Body of pancreas (tissue), 4 donors: ENCODE results near the gene ROR1. TPM values are rescaled to one million over a fixed set of nuclear protein-coding genes. Genes with fewer than 3 reads are reported as not detected.
"Not testable (repeated sequence)": the region's sequence is repeated elsewhere in the genome, so short reads cannot be mapped to it uniquely, and the experiment has no call there.

ENCODE experiments used
- ATAC-seq: fragments of 150-250 bp; one replicate; pipeline ENCODE4 v1.9.1; 2016
- DNase-seq, 4 donors: peaks; one replicate each; pipeline ENCODE4 v3.0.0-alpha.2; 2019
- H3K27ac ChIP-seq, 4 donors: fragments of 200-600 bp; sonication (generic); 1 replicate in 3 of 4; 2 replicates in 1 of 4; pipeline versions ENCODE4 v1.5.1 to v1.6.1; 2016 to 2019; ENCODE audit warnings: mild to moderate bottlenecking in 1 of 4, mixed read lengths in 1 of 4, moderate library complexity in 1 of 4
- H3K27me3 ChIP-seq, 2 donors: fragments of 200-600 bp; sonication (generic); one replicate each; pipeline ENCODE4 v1.6.0; 2016; ENCODE audit warnings: mild to moderate bottlenecking in 1 of 2
- H3K36me3 ChIP-seq, 2 donors: fragments of 200-600 bp; sonication (generic); replicated peaks in 1 of 2; 2 replicates each; pipeline ENCODE4 v1.5.1; 2016; ENCODE audit warnings: low read depth in 2 of 2; ENCODE audit not compliant: insufficient read depth in 1 of 2
- H3K4me1 ChIP-seq: fragments of 200-600 bp; sonication (generic); one replicate; pipeline ENCODE4 v1.6.0; 2016
- H3K4me3 ChIP-seq, 2 donors: fragments of 200-600 bp; sonication (generic); 1 replicate in 1 of 2; 2 replicates in 1 of 2; pipeline ENCODE4 v1.5.1; 2016 to 2019
- H3K9me3 ChIP-seq, 3 donors: fragments of 200-600 bp; sonication (generic); 1 replicate in 2 of 3; 2 replicates in 1 of 3; pipeline ENCODE4 v1.5.1; 2016
- POLR2A ChIP-seq, 3 donors: fragments of 450-650 bp; IDR thresholded peaks; one replicate each; pipeline ENCODE4 v1.6.1; 2016; ENCODE audit warnings: antibody characterized with exemption in 3 of 3, mild to moderate bottlenecking in 2 of 3
- WGBS, 2 donors: methylation state at CpG; one replicate each; pipeline ENCODE4 v1.1.5; 2017; 5-methylcytosine and 5-hydroxymethylcytosine counted together
- intact Hi-C: fragments of 100-400 bp; cut with DNase I; formaldehyde crosslinking; loops from one replicate; pipeline ENCODE4 v1.15.1; 2023
- total RNA-seq, 2 donors: library from RNA; depleted of rRNA; stranded (reverse); fragments of >200 nt; gene quantifications; one replicate each; pipeline ENCODE4 v1.1.0, GENCODE V29; 2016
- TF ChIP-seq, protein P1 (sequence below), 7 experiments: fragments of 450-650 bp in 4 of 7; fragments of 200-600 bp in 3 of 7; sonication (generic) in 3 of 7; IDR thresholded peaks; one replicate each; pipeline ENCODE4 v1.5.1; 2016 to 2019; ENCODE audit warnings: antibody characterized with exemption in 7 of 7

Gene ROR1
- total RNA-seq, 2 donors from 2014 or later = 26.7 to 56.0 TPM

DNA sequence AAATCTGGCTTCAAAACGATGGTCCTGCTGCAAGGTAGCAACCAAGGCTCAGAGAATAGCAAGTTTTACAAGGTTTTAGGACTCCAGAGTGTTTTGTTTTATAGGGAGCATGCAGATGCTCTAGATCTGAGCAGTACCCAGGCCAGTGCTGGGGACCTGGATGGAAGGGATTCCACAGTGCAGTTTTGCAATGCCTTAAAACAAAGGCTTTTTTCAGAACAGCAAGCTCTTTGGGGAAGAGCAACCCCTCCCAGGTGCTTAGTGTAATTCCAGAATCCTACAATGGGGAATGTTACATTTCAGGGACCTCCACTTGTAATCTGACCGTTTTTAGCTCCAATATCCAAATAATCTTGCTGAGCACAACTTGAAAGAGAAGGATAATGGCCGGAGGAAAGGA, 6.7 kb downstream of the ROR1 start:
- Histone ChIP-seq H3K36me3 (no peaks in the 10 kb centered on the region), H3K27ac (no peak overlapping the region), H3K4me3 (no peak overlapping the region), H3K4me1 (peaks cover 57% of the 10 kb centered on the region), H3K9me3 (no peaks in the 10 kb centered on the region), H3K27me3 (no peaks in the 10 kb centered on the region)
- TF ChIP-seq POLR2A (IDR thresholded peaks at IDR 0.05) = no peak
- TF ChIP-seq, protein P1, sequence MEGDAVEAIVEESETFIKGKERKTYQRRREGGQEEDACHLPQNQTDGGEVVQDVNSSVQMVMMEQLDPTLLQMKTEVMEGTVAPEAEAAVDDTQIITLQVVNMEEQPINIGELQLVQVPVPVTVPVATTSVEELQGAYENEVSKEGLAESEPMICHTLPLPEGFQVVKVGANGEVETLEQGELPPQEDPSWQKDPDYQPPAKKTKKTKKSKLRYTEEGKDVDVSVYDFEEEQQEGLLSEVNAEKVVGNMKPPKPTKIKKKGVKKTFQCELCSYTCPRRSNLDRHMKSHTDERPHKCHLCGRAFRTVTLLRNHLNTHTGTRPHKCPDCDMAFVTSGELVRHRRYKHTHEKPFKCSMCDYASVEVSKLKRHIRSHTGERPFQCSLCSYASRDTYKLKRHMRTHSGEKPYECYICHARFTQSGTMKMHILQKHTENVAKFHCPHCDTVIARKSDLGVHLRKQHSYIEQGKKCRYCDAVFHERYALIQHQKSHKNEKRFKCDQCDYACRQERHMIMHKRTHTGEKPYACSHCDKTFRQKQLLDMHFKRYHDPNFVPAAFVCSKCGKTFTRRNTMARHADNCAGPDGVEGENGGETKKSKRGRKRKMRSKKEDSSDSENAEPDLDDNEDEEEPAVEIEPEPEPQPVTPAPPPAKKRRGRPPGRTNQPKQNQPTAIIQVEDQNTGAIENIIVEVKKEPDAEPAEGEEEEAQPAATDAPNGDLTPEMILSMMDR (IDR thresholded peaks at IDR 0.05) = no peak
- DNase-seq (no peak), ATAC-seq (no peak)
- 65 to 73% methylated on average over 3 of the region's 3 CpGs for WGBS, 2 donors
- intact Hi-C loops = no loop called here

GRCh38 chr1:63782982-63783381, 9.2 kb downstream of the ROR1 start:
- WGBS, 2 donors = 76 to 94% methylated on average over 2 of the region's 2 CpGs
- DNase-seq (no peak), ATAC-seq (no peak)
- no peaks in the 10 kb centered on the region for H3K27me3 ChIP-seq
- intact Hi-C loops = no loop called here
- no peak overlapping the region for H3K4me3 ChIP-seq
- no peaks in the 10 kb centered on the region for H3K36me3 ChIP-seq
- no peak for TF ChIP-seq POLR2A (IDR thresholded peaks at IDR 0.05)
- TF ChIP-seq, protein P1 (IDR thresholded peaks at IDR 0.05) = no peak
- no peaks in the 10 kb centered on the region for H3K9me3 ChIP-seq
- peaks cover 39% of the 10 kb centered on the region for H3K4me1 ChIP-seq
- H3K27ac ChIP-seq = no peak overlapping the region

DNA sequence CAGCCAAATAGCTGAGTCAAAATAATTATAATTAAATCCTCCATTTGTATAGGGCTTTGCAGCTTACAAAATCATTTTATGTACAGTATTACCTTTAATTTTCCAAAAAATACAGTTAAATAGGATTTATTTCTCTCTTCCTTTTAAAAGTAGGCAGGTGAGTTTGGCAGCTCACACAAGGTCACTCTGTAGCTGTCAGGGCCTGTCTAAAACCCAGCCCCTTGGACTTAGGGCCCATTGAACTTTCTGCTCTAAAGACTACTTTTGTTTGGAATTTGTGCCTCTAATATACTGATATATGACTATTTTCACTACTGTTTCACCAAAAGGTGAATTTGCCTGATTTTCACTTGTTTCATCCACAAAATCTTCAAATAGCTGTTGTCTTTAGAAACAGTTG, 10.3 kb downstream of the ROR1 start:
- no peaks in the 10 kb centered on the region for H3K27me3 ChIP-seq
- TF ChIP-seq, protein P1 (IDR thresholded peaks at IDR 0.05) = no peak
- TF ChIP-seq POLR2A (IDR thresholded peaks at IDR 0.05) = no peak
- DNase-seq (no peak), ATAC-seq (no peak)
- no peak overlapping the region for H3K27ac ChIP-seq
- no peaks in the 10 kb centered on the region for H3K9me3 ChIP-seq
- H3K36me3 ChIP-seq = no peaks in the 10 kb centered on the region
- H3K4me3 ChIP-seq = no peak overlapping the region
- peaks cover 33% of the 10 kb centered on the region for H3K4me1 ChIP-seq
- intact Hi-C loops = no loop called here

DNA sequence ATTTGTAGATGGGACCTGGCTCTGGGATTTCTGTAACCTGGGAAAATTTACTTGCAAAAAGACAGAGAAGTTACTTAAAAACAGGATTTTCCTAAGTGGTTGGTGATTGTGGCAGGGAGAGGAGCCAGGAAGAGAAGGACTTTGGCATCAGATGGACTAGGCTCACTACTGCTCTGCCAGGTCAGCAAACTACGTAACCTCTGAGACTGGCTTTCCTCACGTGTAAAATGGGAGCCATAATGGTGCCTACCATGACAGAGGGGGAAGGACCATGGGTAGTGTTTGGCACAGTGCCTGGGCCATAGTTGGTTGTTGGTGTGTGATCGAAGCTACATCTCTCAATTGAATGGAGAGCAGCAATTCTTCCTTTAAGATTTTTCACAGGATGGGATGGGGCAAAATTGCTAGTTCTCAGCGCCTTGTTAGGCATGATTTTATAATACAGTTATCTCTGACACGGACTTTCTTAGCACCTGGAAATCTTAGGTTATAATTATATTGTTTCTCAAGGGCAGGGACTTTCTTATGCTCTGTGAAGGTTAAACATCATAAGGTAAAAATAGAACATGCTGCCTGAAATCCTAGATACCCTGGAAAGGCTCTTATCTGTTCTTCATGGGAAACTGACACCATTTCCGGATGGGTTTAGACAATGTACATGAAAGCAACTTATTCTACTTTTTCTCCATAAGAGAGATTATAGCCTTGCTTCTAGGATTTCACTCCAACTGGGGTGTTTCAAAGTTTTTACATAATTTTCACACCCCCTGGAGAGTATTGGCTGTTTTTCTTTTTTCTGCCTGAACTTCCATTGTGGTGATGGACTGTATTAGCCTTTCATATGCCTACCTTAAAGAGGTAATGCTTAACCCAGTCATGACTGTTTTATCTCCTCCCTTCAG, 10.9 kb downstream of the ROR1 start:
- H3K36me3 ChIP-seq = no peaks in the 10 kb centered on the region
- DNase-seq = peak in 2 of 4 donors; percentile 16 to 38
- no peak for ATAC-seq
- H3K4me3 ChIP-seq = no peak overlapping the region
- no peaks in the 10 kb centered on the region for H3K27me3 ChIP-seq
- intact Hi-C loops = no loop called here
- peaks cover 29% of the 10 kb centered on the region for H3K4me1 ChIP-seq
- WGBS, 2 donors = 56 to 57% methylated on average over 6 of the region's 6 CpGs
- TF ChIP-seq, protein P1 (IDR thresholded peaks at IDR 0.05) = no peak
- no peak for TF ChIP-seq POLR2A (IDR thresholded peaks at IDR 0.05)
- H3K9me3 ChIP-seq = no peaks in the 10 kb centered on the region
- H3K27ac ChIP-seq = no peak overlapping the region

- 94 to 95% methylated on average over 3 of the region's 3 CpGs for WGBS, 2 donors
- H3K4me1 ChIP-seq = peaks cover 42% of the 10 kb centered on the region
- H3K27ac ChIP-seq, H3K36me3 ChIP-seq, H3K27me3 ChIP-seq, DNase-seq, H3K9me3 ChIP-seq, H3K4me3 ChIP-seq, ATAC-seq, intact Hi-C loops: not testable (repeated sequence)
These were observed 13.5 kb downstream of the ROR1 start for GRCh38 chr1:63787270-63787669.
